Urinary bladder (tissue), 4 donors: Measurements from ENCODE around the gene DDN. TPM values are rescaled to one million over a fixed set of nuclear protein-coding genes. Genes with fewer than 3 reads are reported as not detected.

Source experiments
- DNase-seq: peaks from one replicate; pipeline ENCODE4 v3.0.0-alpha.2; 2015; ENCODE audit errors: extremely low spot score
- H3K27ac ChIP-seq: one replicate; pipeline ENCODE4 v1.5.1; 2013; ENCODE audit warnings: low read depth, mild to moderate bottlenecking, moderate library complexity
- H3K36me3 ChIP-seq: one replicate; pipeline ENCODE4 v1.6.1; 2013; ENCODE audit warnings: mild to moderate bottlenecking, moderate library complexity; ENCODE audit not compliant: insufficient read depth
- H3K4me1 ChIP-seq: one replicate; pipeline ENCODE4 v1.6.1; 2013; ENCODE audit warnings: mild to moderate bottlenecking, moderate library complexity; ENCODE audit not compliant: insufficient read depth
- H3K4me3 ChIP-seq: one replicate; pipeline ENCODE4 v1.5.1; 2013; ENCODE audit warnings: low read depth, low read length
- WGBS: extraction: QIAGEN DNeasy Blood & Tissue Kit; methylation state at CpG from one replicate; pipeline ENCODE4 v1.1.7; 2013; 5-methylcytosine and 5-hydroxymethylcytosine counted together
- polyA plus RNA-seq: library from polyadenylated mRNA; stranded (reverse); fragments of 200-250 nt; gene quantifications from one replicate; pipeline ENCODE4 v1.2.3, GENCODE V29; 2013
- total RNA-seq: library from RNA; depleted of rRNA; stranded (reverse); fragments of >200 nt; gene quantifications from one replicate; pipeline ENCODE4 v1.2.3, GENCODE V29; 2014
- donor health status: healthy with polysubstance abuse.
- donor health status: healthy.

DDN gene
- total and polyA plus RNA-seq, 2 donors: 0.74 TPM; not detected in 1

DNA sequence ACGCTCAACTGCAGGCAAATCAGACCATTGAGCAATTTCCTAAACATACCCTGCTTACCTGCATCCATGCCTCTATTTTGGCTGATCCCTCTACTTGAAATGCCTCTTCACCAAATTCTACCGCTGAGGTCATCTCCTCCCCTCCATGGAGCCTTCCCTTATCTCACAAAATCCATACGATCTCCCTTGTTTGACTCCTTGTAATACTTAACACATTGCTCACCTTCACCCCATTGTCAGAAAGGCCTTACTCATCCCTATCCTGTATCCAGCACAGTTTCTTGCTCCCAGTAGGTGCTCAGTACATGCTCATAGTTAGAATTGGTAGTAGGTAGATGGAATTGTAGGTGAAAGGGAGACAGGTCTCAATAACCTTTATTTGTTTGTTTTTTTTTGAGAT, 5.4 kb downstream of the DDN start:
- DNase-seq: no peak
- 64% methylated on average over 3 of the region's 3 CpGs for WGBS
- Histone ChIP-seq H3K4me1 (no peaks in the 10 kb centered on the region), H3K36me3 (no peaks in the 10 kb centered on the region), H3K4me3 (no peak overlapping the region), H3K27ac (no peak overlapping the region)

DNA sequence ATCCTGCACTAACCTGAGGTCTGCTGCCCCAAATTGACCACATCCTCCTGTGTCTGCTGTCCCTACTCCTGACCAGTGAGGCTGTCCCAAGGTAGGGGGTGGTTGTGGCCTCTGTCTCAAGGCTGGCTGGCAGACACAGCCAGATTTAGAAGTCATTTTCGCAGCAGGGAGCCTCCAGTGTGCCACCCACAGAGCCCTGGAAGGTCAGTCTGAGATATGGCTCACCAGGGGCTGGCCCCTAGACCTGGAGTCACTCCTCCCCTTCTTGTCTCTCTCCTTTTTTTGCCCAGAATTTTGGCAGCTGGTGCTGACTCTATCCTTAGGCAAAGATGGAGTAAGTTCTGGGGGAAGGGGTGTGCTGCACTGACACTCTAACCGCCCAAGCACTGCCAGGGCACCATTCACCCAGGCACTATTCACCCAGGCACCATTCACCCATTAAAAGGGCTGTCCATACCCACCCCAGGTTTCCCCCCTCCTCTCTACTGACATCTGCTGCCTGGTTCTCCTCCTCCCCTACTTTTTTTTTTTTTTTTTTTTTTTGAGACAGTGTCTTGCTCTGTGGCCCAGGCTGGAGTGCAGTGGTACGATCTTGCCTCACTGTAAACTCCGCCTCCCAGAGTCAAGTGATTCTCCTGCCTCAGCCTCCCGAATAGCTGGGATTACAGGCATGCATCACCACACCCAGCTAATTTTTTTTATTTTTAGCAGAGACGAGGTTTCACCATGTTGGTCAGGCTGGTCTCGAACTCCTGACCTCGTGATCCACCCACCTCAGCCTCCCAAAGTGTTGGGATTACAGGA, 7.7 kb downstream of the DDN start:
- Histone ChIP-seq H3K36me3 (no peaks in the 10 kb centered on the region), H3K4me1 (no peaks in the 10 kb centered on the region), H3K27ac (no peak overlapping the region), H3K4me3 (no peak overlapping the region)
- WGBS: 71% methylated on average over 8 of the region's 8 CpGs
- DNase-seq: no peak

DNA sequence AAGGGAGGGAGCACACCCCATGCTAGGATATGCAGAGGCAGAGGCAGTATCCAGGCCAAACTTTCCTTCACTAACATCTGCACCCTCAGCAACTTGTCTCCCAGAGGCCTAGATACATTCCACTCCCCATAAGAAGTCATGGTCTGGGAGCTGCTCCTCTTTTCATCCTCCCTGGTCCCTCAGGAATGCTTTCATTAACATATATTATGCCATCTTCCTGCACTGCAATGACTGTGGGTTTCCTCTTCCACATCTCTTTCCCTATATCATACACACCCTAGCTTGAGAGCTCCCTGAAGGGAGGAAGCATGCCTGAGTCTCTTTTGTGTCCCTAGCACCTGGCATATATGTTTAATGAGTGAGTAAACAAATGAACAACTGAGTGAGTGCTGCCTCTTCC, 8.6 kb downstream of the DDN start:
- no peak overlapping the region for H3K27ac ChIP-seq
- no peaks in the 10 kb centered on the region for H3K4me1 ChIP-seq
- no peaks in the 10 kb centered on the region for H3K36me3 ChIP-seq
- no peak overlapping the region for H3K4me3 ChIP-seq
- DNase-seq: no peak

DNA sequence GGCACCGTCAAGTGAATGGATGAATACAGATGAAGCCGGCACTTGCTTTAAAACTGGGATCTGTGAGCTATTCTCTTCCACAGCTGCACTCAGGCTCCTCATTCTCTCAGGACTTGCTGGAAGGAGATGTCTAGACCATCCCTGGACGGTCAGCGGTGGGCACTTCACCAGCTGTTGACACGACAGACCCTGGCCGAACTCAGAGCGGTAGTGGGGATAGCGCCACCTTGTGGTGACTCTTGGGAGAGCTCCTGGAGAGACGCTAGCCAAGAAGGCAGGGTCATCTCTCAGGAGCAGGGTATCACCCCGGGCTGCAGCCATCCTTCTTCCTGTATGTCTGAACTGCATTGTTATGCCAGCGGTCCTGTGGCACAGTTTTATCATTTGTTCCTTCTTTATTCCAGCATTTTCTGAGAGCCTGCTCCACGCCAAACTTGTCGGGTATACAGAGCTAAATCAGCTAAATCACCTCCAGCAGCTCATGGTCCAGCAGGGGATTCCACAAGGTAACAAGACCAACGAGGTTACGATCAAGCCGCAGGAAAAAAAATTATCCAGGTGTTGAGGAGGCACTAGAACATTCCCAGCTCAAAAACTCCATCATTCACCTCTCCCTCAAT, 11.0 kb downstream of the DDN start:
- no peak overlapping the region for H3K27ac ChIP-seq
- DNase-seq: no peak
- H3K4me3 ChIP-seq: no peak overlapping the region
- WGBS: 27% methylated on average over 16 of the region's 16 CpGs
- H3K36me3 ChIP-seq: no peaks in the 10 kb centered on the region
- H3K4me1 ChIP-seq: no peaks in the 10 kb centered on the region

DNA sequence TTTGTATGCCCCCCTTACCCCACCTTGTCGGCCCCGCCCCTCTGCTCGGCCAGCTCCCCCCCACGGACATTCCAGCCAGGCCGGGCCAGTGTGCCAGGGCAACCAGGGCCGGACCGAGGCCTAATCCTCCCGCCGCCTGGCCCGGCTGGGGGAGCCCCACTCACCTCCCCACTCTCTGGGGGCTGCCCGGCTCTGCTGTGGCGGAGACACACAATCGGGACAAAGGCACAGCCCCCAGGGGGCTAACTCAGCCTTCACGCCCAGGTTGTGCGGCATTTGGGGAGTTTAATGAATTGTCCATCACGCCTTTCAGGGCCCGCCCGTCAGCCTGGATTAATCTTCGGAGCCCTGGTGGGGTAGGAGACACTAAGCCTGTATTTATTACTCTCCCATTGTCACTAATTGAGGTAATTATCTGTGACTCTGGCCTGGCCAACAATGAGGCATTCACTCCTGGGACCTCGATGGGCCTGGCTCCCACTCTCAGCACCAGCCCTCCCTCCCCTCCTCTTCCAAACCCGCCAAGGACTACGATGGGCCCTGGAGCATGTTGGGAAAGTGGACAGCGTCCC, 12.4 kb downstream of the DDN start:
- no peaks in the 10 kb centered on the region for H3K36me3 ChIP-seq
- WGBS: 45% methylated on average over 23 of the region's 23 CpGs
- H3K4me3 ChIP-seq: no peak overlapping the region
- no peak overlapping the region for H3K27ac ChIP-seq
- no peaks in the 10 kb centered on the region for H3K4me1 ChIP-seq
- no peak for DNase-seq

DNA sequence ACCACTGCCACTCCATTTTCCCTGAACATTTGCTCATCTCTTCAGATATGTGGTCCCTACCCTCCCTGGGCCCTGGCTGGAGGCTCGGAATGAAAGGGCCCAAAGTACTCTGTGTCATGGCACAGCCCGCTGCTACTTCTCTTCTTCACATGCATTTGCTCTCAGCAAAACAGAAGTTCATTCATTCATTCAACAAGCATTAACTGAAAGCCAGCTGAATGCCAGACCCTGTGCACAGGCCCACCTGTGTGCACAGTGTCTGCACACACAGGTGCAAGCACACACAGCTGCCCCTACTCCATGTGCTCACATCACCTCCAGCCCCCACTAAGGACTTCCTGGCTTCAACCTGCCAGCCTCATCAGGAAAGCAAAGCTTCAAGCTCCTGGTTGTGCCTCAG, 13.3 kb downstream of the DDN start:
- Histone ChIP-seq H3K27ac (no peak overlapping the region), H3K4me1 (no peaks in the 10 kb centered on the region), H3K36me3 (no peaks in the 10 kb centered on the region), H3K4me3 (no peak overlapping the region)
- WGBS: 70% methylated on average over 2 of the region's 2 CpGs
- no peak for DNase-seq

DNA sequence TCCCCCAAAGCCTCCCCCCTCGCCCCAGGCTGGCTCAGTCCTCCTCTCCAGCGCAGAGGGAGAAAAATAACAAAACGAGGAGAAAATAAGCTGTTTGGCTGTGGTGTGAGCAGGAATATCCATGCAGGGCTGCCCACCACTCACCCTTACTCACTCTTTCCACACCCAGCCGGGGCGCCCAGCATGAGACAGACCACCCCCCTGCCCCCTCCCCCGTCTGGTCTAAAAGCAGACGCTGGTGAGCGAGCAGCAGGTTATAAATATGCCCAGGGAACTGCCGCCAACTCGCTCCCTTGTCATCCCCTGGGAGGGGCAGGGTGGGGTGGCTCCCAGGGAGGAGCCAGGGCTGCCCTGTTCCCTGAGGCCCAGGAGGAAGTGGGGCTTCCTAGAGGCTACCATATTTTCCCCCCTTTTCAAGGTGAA, 13.7 kb downstream of the DDN start:
- H3K4me3 ChIP-seq: no peak overlapping the region

DNA sequence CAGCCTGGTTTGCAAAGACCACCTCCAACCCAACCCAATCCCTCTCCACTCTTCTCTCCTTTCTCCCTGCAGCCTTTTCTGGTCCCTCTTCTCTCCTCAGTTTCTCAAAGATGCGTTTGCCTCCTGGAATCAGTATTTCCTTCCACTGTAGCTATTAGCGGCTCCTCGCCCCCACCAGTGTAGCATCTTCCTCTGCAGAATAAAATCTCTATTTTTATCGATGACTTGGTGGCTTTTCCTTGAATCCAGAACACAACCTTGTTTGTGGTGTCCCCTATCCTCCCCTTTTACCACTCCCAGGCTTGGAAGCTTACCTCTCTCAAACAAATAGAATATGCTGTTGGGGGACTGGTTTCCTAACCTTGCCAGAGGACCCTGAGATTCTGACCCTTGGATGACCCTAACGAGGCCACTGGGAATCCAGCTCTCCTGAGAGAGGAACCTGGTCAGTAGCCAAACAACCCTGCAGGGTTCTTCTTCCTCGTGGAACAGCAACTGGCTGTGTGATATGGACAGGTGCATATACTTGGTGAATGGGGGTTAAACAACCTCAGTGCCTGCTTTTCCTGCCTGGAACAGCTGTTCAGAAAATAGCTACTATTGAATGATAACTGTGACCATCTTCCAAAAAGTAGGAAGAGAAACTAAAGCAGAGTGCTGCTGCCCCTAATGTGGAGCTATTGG, 16.6 kb downstream of the DDN start:
- 46% methylated on average over 6 of the region's 6 CpGs for WGBS
- no peaks in the 10 kb centered on the region for H3K4me1 ChIP-seq
- no peaks in the 10 kb centered on the region for H3K36me3 ChIP-seq
- H3K4me3 ChIP-seq: no peak overlapping the region
- H3K27ac ChIP-seq: no peak overlapping the region
- no peak for DNase-seq

More for the DNA sequence above, 13.7 kb downstream of the DDN start:
- H3K4me1 ChIP-seq: no peaks in the 10 kb centered on the region
- DNase-seq: no peak
- H3K36me3 ChIP-seq: no peaks in the 10 kb centered on the region
- WGBS: 17% methylated on average over 10 of the region's 10 CpGs
- H3K27ac ChIP-seq: no peak overlapping the region

DNA sequence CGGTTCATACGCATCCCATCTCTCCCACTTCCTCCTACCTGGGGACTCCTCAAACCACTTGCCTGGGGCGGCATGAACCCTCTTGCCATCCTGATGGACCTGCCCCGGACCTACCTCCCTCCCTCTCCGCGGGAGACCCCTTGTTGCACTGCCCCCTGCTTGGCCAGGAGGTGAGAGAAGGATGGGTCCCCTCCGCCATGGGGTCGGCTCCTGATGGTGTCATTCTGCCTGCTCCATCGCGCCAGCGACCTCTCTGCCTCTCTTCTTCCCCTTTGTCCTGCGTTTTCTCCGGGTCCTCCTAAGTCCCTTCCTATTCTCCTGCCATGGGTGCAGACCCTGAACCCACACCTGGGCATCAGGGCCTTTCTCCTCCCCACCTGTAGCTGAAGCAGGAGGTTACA, 17.4 kb downstream of the DDN start:
- Histone ChIP-seq H3K27ac (no peak overlapping the region), H3K36me3 (no peaks in the 10 kb centered on the region), H3K4me1 (no peaks in the 10 kb centered on the region), H3K4me3 (no peak overlapping the region)
- 9% methylated on average over 13 of the region's 13 CpGs for WGBS
- DNase-seq: no peak

DNA sequence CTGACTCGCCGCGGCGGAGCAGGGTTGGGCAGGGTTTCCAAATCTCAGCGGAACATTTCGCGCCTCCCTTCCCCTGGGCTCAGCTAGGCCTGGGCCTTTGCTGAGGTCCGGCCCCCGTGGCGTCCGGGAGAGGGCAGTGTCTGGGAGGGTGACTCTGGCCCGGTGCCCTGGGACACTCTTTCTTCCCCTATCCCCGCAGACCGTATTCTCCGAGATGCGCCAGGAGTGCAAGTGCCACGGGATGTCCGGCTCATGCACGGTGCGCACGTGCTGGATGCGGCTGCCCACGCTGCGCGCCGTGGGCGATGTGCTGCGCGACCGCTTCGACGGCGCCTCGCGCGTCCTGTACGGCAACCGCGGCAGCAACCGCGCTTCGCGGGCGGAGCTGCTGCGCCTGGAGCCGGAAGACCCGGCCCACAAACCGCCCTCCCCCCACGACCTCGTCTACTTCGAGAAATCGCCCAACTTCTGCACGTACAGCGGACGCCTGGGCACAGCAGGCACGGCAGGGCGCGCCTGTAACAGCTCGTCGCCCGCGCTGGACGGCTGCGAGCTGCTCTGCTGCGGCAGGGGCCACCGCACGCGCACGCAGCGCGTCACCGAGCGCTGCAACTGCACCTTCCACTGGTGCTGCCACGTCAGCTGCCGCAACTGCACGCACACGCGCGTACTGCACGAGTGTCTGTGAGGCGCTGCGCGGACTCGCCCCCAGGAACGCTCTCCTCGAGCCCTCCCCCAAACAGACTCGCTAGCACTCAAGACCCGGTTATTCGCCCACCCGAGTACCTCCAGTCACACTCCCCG, 18.0 kb downstream of the DDN start:
- no peak for DNase-seq
- Histone ChIP-seq H3K27ac (no peak overlapping the region), H3K4me1 (no peaks in the 10 kb centered on the region)

DNA sequence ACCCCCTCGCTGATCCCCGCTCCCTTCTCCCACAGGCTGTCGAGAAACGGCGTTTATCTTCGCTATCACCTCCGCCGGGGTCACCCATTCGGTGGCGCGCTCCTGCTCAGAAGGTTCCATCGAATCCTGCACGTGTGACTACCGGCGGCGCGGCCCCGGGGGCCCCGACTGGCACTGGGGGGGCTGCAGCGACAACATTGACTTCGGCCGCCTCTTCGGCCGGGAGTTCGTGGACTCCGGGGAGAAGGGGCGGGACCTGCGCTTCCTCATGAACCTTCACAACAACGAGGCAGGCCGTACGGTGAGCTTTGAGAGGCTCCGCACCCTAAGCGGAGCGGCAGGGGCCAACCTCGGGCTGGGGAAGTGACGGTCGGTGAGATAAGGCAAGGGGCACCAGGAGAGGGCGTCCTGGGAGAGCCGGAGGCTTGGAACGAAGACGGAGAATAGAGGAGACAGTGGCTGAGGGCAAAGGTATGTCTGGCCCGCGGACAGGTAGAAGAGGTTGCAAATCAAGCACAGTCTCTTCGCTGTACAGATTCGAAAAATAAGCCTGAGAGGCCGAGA, 18.7 kb downstream of the DDN start:
- DNase-seq: no peak
- Histone ChIP-seq H3K4me1 (no peaks in the 10 kb centered on the region), H3K4me3 (peak overlapping the region; percentile 23), H3K36me3 (no peaks in the 10 kb centered on the region), H3K27ac (no peak overlapping the region)
- 2% methylated on average over 46 of the region's 46 CpGs for WGBS

More for the DNA sequence above, 18.0 kb downstream of the DDN start:
- Histone ChIP-seq H3K4me3 (no peak overlapping the region), H3K36me3 (no peaks in the 10 kb centered on the region)
- WGBS: 2% methylated on average over 91 of the region's 91 CpGs

DNA sequence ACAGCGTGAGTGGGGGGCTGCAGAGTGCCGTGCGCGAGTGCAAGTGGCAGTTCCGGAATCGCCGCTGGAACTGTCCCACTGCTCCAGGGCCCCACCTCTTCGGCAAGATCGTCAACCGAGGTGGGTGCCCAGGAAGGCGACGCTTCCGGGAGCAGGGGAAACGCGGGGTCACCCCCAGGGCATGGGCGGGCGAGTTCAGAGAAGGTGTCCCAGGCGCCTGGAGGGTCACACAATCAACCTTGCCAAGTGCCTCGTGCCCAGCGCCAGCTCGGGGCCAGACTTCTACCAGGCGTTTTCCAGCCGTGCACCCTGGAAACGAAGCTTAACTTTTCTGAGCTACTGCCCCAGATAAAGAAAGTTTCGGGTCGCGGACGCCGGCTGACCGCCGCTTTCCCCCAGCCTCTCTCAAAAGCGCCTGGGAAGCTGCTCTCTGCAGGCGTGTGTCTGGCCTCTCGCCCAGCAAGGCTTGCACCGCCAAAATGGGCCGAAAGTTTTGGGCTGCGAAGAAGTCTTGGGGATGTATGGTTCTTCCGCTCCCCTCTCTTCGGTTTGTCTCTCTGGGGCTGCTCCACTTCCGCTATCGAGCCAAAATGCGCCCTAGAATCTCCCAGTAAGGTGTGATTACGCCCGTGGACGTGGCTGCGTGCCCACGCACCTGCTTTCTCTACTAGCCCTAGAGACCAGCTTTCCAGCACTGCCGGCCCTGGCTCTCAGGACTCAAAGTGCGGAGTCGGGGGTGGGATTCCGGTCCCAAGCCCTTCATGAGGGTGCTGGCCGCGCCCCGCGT, 19.4 kb downstream of the DDN start:
- Histone ChIP-seq H3K4me1 (no peaks in the 10 kb centered on the region), H3K27ac (no peak overlapping the region), H3K36me3 (no peaks in the 10 kb centered on the region), H3K4me3 (peak overlapping the region; percentile 23)
- DNase-seq: no peak
- WGBS: 2% methylated on average over 55 of the region's 55 CpGs
